ENCODE measurements around the gene RUFY4. TPM values are rescaled to one million over a fixed set of nuclear protein-coding genes. Genes with fewer than 3 reads are reported as not detected.
"Not testable (repeated sequence)": the region's sequence is repeated elsewhere in the genome, so short reads cannot be mapped to it uniquely, and the experiment has no call there.

RUFY4 gene
- polyA plus RNA-seq, 1 donor: 0.13 TPM

GRCh38 chr2:218031771-218032257 is 37.2 kb upstream of the RUFY4 start:
- no peak for DNase-seq

- DNase-seq: no peak
These were observed 36.5 kb upstream of the RUFY4 start for GRCh38 chr2:218032336-218033171.

- DNase-seq: no peak
These were observed 35.9 kb upstream of the RUFY4 start for GRCh38 chr2:218033208-218033589.

GRCh38 chr2:218033590-218034496 is 35.2 kb upstream of the RUFY4 start:
- DNase-seq: no peak

- peak; percentile 84 for DNase-seq
These were observed 34.4 kb upstream of the RUFY4 start for GRCh38 chr2:218034497-218035213.

- DNase-seq: no peak
These were observed 33.5 kb upstream of the RUFY4 start for GRCh38 chr2:218035463-218036100.

- DNase-seq: no peak
These were observed 32.7 kb upstream of the RUFY4 start for GRCh38 chr2:218036371-218036770.

GRCh38 chr2:218039171-218039570 is 29.9 kb upstream of the RUFY4 start:
- no peak for DNase-seq

- no peak for DNase-seq
These were observed 28.2 kb upstream of the RUFY4 start for GRCh38 chr2:218040883-218041282.

GRCh38 chr2:218041302-218042168 is 27.5 kb upstream of the RUFY4 start:
- no peak for DNase-seq

GRCh38 chr2:218043100-218043499 is 26.0 kb upstream of the RUFY4 start:
- DNase-seq: no peak

GRCh38 chr2:218043701-218044109 is 25.3 kb upstream of the RUFY4 start:
- no peak for DNase-seq

- DNase-seq: not testable (repeated sequence)
These were observed 24.5 kb upstream of the RUFY4 start for GRCh38 chr2:218044599-218044998.

- no peak for DNase-seq
These were observed 22.8 kb upstream of the RUFY4 start for GRCh38 chr2:218046238-218046637.

- DNase-seq: no peak
These were observed 21.4 kb upstream of the RUFY4 start for GRCh38 chr2:218047536-218048225.

- DNase-seq: no peak
These were observed 17.1 kb upstream of the RUFY4 start for GRCh38 chr2:218051903-218052302.

GRCh38 chr2:218059289-218059688 is 9.8 kb upstream of the RUFY4 start:
- DNase-seq: no peak

- DNase-seq: no peak
These were observed 8.9 kb upstream of the RUFY4 start for GRCh38 chr2:218060118-218060517.

- no peak for DNase-seq
These were observed 7.9 kb upstream of the RUFY4 start for GRCh38 chr2:218060950-218061660.

- DNase-seq: no peak
These were observed 5.6 kb upstream of the RUFY4 start for GRCh38 chr2:218063486-218063885.

Measured in hindlimb muscle (tissue), 1 donor.